CD14-positive monocyte (primary cell): ENCODE data around the gene RNF130. TPM values are rescaled to one million over a fixed set of nuclear protein-coding genes. Genes with fewer than 3 reads are reported as not detected.

Source experiments
- DNase-seq, 3 donors: peaks; one replicate each; pipeline ENCODE4 v3.0.0-alpha.2; 2011 to 2022
- H2AFZ ChIP-seq: 2 replicates; pipeline ENCODE4 v1.6.0; 2012; ENCODE audit warnings: mild to moderate bottlenecking, low read depth, low read length, inconsistent platforms; ENCODE audit not compliant: insufficient read depth, poor library complexity, severe bottlenecking
- H3K27ac ChIP-seq, 2 donors: 1 replicate in 1 of 2; 2 replicates in 1 of 2; pipeline ENCODE4 v1.5.1; 2012 to 2013; ENCODE audit warnings: low read length in 2 of 2, control low read depth in 1 of 2, inconsistent platforms in 1 of 2, low read depth in 1 of 2, mild to moderate bottlenecking in 1 of 2
- H3K27me3 ChIP-seq, 2 donors: one replicate each; pipeline versions ENCODE4 v1.6.0 to v1.6.1; 2011 to 2013; ENCODE audit warnings: low read length in 2 of 2; ENCODE audit not compliant: control insufficient read depth in 2 of 2, insufficient read depth in 2 of 2
- H3K36me3 ChIP-seq, 2 donors: replicated peaks in 1 of 2; 1 replicate in 1 of 2; 2 replicates in 1 of 2; pipeline versions ENCODE4 v1.5.1 to v1.6.1; 2012 to 2013; ENCODE audit warnings: low read length in 2 of 2, control low read depth in 1 of 2, inconsistent platforms in 1 of 2, mild to moderate bottlenecking in 1 of 2; ENCODE audit not compliant: insufficient read depth in 2 of 2, control insufficient read depth in 1 of 2
- H3K4me1 ChIP-seq, 2 donors: 1 replicate in 1 of 2; 2 replicates in 1 of 2; pipeline versions ENCODE4 v1.5.1 to v1.6.1; 2012 to 2013; ENCODE audit warnings: low read length in 2 of 2, control low read depth in 1 of 2, inconsistent platforms in 1 of 2, mild to moderate bottlenecking in 1 of 2, moderate library complexity in 1 of 2; ENCODE audit not compliant: insufficient read depth in 2 of 2, control insufficient read depth in 1 of 2
- H3K4me2 ChIP-seq: replicated peaks from 2 replicates; pipeline ENCODE3; 2012; ENCODE audit warnings: low read length, moderate library complexity, mild to moderate bottlenecking; ENCODE audit not compliant: poor library complexity, severe bottlenecking; ENCODE audit errors: extremely low read depth
- H3K4me3 ChIP-seq, 3 experiments: fragments of 200-600 bp in 1 of 3; sonication (generic) in 1 of 3; replicated peaks in 1 of 3; 1 replicate in 2 of 3; 2 replicates in 1 of 3; pipeline ENCODE4 v1.5.1; 2011 to 2013; ENCODE audit warnings: low read length in 3 of 3, mild to moderate bottlenecking in 3 of 3, control low read depth in 2 of 3, low read depth in 2 of 3, inconsistent platforms in 1 of 3, moderate library complexity in 1 of 3
- H3K79me2 ChIP-seq: 2 replicates; pipeline ENCODE4 v1.6.0; 2012; ENCODE audit warnings: mild to moderate bottlenecking, control low read depth, inconsistent platforms, low read length, moderate library complexity; ENCODE audit not compliant: insufficient read depth
- H3K9ac ChIP-seq: 2 replicates; pipeline ENCODE4 v1.6.0; 2017; ENCODE audit warnings: low read length, mild to moderate bottlenecking; ENCODE audit not compliant: insufficient read depth, poor library complexity, severe bottlenecking
- H3K9me3 ChIP-seq, 2 donors: replicated peaks in 1 of 2; 1 replicate in 1 of 2; 2 replicates in 1 of 2; pipeline versions ENCODE4 v1.5.1 to v1.6.1; 2012 to 2013; ENCODE audit warnings: low read length in 2 of 2, control low read depth in 1 of 2; ENCODE audit not compliant: control insufficient read depth in 1 of 2, insufficient read depth in 1 of 2
- H4K20me1 ChIP-seq: 2 replicates; pipeline ENCODE4 v1.6.0; 2012; ENCODE audit warnings: mild to moderate bottlenecking, low read length, control low read depth, moderate library complexity; ENCODE audit not compliant: insufficient read depth
- H3K27ac Mint-ChIP-seq, 7 donors: one replicate each; pipeline ENCODE4 v1.8.0; 2020; ENCODE audit warnings: mild to moderate bottlenecking in 7 of 7, mixed read lengths in 7 of 7, moderate library complexity in 6 of 7, inconsistent platforms in 2 of 7
- H3K27me3 Mint-ChIP-seq, 3 donors: one replicate each; pipeline ENCODE4 v1.8.0; 2021 to 2022; ENCODE audit warnings: low read depth in 3 of 3, mild to moderate bottlenecking in 3 of 3, mixed read lengths in 3 of 3, moderate library complexity in 3 of 3, inconsistent platforms in 1 of 3
- H3K36me3 Mint-ChIP-seq, 2 donors: one replicate each; pipeline ENCODE4 v1.8.0; 2020; ENCODE audit warnings: mixed read lengths in 2 of 2, inconsistent platforms in 1 of 2, mild to moderate bottlenecking in 1 of 2
- H3K4me1 Mint-ChIP-seq: one replicate; pipeline ENCODE4 v1.8.0; 2020; ENCODE audit warnings: mild to moderate bottlenecking, mixed read lengths
- H3K4me3 Mint-ChIP-seq, 2 donors: one replicate each; pipeline ENCODE4 v1.8.0; 2020; ENCODE audit warnings: mild to moderate bottlenecking in 2 of 2, mixed read lengths in 2 of 2, moderate library complexity in 1 of 2
- H3K9me3 Mint-ChIP-seq, 7 donors: one replicate each; pipeline ENCODE4 v1.8.0; 2020 to 2022; ENCODE audit warnings: mixed read lengths in 7 of 7, mild to moderate bottlenecking in 6 of 7, moderate library complexity in 6 of 7, inconsistent platforms in 2 of 7
- CTCF ChIP-seq: fragments of 200-600 bp; IDR thresholded peaks from one replicate; pipeline ENCODE4 v1.8.0; 2022; ENCODE audit warnings: antibody characterized with exemption, mild to moderate bottlenecking
- WGBS: methylation state at CpG from one replicate; pipeline ENCODE4 v1.1.5; 2013; ENCODE audit warnings: missing lambda C conversion rate; ENCODE audit not compliant: insufficient coverage; 5-methylcytosine and 5-hydroxymethylcytosine counted together
- intact Hi-C, 2 donors: fragments of 100-400 bp; cut with micrococcal nuclease; formaldehyde crosslinking; loops; one replicate each; pipeline versions ENCODE4 v1.15.0 to v1.15.1; 2023
- polyA plus RNA-seq, 3 donors: library from polyadenylated mRNA; depleted of rRNA in 1 of 3; unstranded in 2 of 3; stranded (reverse) in 1 of 3; fragments of 300-500 nt in 2 of 3; fragments of >200 nt in 1 of 3; fragmentation: Illumina TruSeq in 2 of 3; gene quantifications; 1 replicate in 2 of 3; 2 replicates in 1 of 3; pipeline ENCODE4 v1.2.3, GENCODE V29; 2012 to 2021

Gene RNF130
- polyA plus RNA-seq, 3 donors = 294 to 439 (median 376) TPM

GRCh38 chr5:180085837-180086236, 14.3 kb upstream of the RNF130 start:
- H3K27ac ChIP-seq = no peak overlapping the region

More at GRCh38 chr5:180085837-180086236, 14.3 kb upstream of the RNF130 start:
- H3K4me2 ChIP-seq = no peak overlapping the region
- Mint-ChIP-seq H3K4me1 (peaks cover 23% of the 10 kb centered on the region), H3K27ac (no peak overlapping the region), H3K9me3 (peaks cover 0 to 9% (median 6%) of the 10 kb centered on the region in 7 donors), H3K36me3 (peaks cover 2 to 6% of the 10 kb centered on the region in 2 donors), H3K4me3 (no peak overlapping the region), H3K27me3 (peaks cover 10 to 19% (median 14%) of the 10 kb centered on the region in 3 donors)
- DNase-seq = no peak
- H3K36me3 ChIP-seq = no peaks in the 10 kb centered on the region
- no peak overlapping the region for H3K4me3 ChIP-seq
- H3K9me3 ChIP-seq = peaks cover 4 to 5% of the 10 kb centered on the region in 2 donors
- H3K27me3 ChIP-seq = peaks cover 2 to 10% of the 10 kb centered on the region in 2 donors
- intact Hi-C loops = no loop called here
- no peak overlapping the region for H3K9ac ChIP-seq
- no peaks in the 10 kb centered on the region for H4K20me1 ChIP-seq
- peaks cover 11 to 17% of the 10 kb centered on the region in 2 donors for H3K4me1 ChIP-seq
- no peaks in the 10 kb centered on the region for H3K79me2 ChIP-seq
- no peak overlapping the region for H2AFZ ChIP-seq
- TF ChIP-seq CTCF = no peak
- 47% methylated on average over 3 of the region's 7 CpGs for WGBS
